AG09309 (cell line): ENCODE measurements around the gene ZIC3.

Experiments
- DNase-seq: peaks from one replicate; pipeline ENCODE4 v3.0.0-alpha.2; 2010; ENCODE audit warnings: low read depth
- H3K4me3 ChIP-seq: 2 replicates; pipeline ENCODE4 v1.5.1; 2011; ENCODE audit warnings: mild to moderate bottlenecking, low read depth, low read length, moderate library complexity; ENCODE audit not compliant: control insufficient read depth
- TF ChIP-seq, protein P1 (sequence below): IDR thresholded peaks from 2 replicates; pipeline ENCODE4 v1.5.1; 2011; ENCODE audit warnings: mild to moderate bottlenecking, low read depth, low read length, inconsistent platforms; ENCODE audit not compliant: insufficient read depth, control insufficient read depth; ENCODE audit errors: missing control alignments

The ZIC3 gene

DNA sequence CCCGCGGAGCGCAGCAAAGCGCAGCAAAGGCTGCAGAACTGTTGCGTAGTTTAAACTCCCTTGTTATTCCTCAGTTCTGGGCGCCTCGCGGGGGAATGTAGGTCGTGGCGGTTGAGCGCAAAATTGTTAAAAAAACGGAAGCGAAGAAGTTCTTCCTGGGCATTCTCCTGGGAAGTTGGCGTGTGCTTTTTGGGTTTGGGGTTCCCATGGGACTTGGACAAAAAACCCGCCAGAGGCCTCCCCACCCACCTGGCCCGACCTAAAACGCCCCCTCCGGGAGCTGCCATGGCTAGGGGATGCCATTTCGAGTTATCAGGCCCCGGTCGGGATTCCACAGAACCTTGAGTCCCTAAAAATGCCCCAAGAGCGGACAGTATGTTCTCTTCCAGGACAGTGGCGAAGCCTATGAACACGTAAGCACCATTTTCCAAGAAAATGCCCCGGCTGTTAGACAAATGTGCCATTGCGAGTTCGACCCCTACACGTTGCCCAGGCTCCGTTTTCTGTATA is 8.9 kb downstream of the ZIC3 start:
- TF ChIP-seq, protein P1, sequence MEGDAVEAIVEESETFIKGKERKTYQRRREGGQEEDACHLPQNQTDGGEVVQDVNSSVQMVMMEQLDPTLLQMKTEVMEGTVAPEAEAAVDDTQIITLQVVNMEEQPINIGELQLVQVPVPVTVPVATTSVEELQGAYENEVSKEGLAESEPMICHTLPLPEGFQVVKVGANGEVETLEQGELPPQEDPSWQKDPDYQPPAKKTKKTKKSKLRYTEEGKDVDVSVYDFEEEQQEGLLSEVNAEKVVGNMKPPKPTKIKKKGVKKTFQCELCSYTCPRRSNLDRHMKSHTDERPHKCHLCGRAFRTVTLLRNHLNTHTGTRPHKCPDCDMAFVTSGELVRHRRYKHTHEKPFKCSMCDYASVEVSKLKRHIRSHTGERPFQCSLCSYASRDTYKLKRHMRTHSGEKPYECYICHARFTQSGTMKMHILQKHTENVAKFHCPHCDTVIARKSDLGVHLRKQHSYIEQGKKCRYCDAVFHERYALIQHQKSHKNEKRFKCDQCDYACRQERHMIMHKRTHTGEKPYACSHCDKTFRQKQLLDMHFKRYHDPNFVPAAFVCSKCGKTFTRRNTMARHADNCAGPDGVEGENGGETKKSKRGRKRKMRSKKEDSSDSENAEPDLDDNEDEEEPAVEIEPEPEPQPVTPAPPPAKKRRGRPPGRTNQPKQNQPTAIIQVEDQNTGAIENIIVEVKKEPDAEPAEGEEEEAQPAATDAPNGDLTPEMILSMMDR = no peak
- no peak overlapping the region for H3K4me3 ChIP-seq

GRCh38 chrX:137575596-137576255 is 9.8 kb downstream of the ZIC3 start:
- TF ChIP-seq, protein P1 = no peak
- DNase-seq = no peak
- H3K4me3 ChIP-seq = no peak overlapping the region

More for the DNA sequence above, 8.9 kb downstream of the ZIC3 start:
- DNase-seq = no peak

- DNase-seq = no peak
- H3K4me3 ChIP-seq = no peak overlapping the region
- TF ChIP-seq, protein P1 = no peak
Observed at GRCh38 chrX:137587151-137587550, 21.2 kb downstream of the ZIC3 start.

DNA sequence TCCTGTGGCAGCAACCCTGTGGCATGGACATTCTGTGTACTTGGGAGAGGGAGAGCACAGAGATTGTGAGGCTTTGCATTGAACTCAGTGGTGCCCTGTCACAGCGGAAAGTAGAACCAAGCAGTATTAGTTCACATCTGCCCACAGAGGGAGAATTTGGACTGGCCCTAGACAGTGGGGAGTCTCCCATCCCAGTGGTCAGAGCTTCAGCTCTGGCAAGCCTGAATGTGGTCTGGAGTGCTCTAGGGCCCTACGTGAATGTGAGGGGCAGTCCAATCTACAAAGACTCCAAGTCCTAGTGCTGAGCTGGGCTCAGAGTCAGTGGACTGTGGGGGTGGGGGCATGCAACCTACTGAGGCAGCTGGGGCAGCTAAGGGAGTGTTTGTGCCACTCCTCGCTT is 34.8 kb downstream of the ZIC3 start:
- TF ChIP-seq, protein P1 = no peak
- DNase-seq = no peak
- no peak overlapping the region for H3K4me3 ChIP-seq
